HEK293 (cell line): ENCODE data around the gene NFE2L1.

Experiments used
- FEZF1 ChIP-seq: fragments of 450-650 bp; formaldehyde crosslinking; IDR thresholded peaks from 2 replicates; pipeline ENCODE4 v1.5.1; 2016; ENCODE audit warnings: missing biosample characterization, missing genetic modification characterization
- KLF1 ChIP-seq: fragments of 450-650 bp; formaldehyde crosslinking; IDR thresholded peaks from 2 replicates; pipeline ENCODE4 v1.5.1; 2016; ENCODE audit warnings: missing biosample characterization, missing genetic modification characterization
- PRDM1 ChIP-seq: fragments of 450-650 bp; formaldehyde crosslinking; IDR thresholded peaks from 2 replicates; pipeline ENCODE4; 2016; ENCODE audit warnings: missing biosample characterization, missing genetic modification characterization
- RBAK ChIP-seq: fragments of 450-650 bp; formaldehyde crosslinking; IDR thresholded peaks from 2 replicates; pipeline ENCODE4 v1.5.1; 2016; ENCODE audit warnings: missing biosample characterization, missing genetic modification characterization
- YY1 ChIP-seq: fragments of 450-650 bp; formaldehyde crosslinking; IDR thresholded peaks from 2 replicates; pipeline ENCODE4 v1.5.1; 2018; ENCODE audit warnings: missing biosample characterization, missing genetic modification characterization
- ZIC2 ChIP-seq: fragments of 450-650 bp; formaldehyde crosslinking; IDR thresholded peaks from 2 replicates; pipeline ENCODE4 v1.5.1; 2016; ENCODE audit warnings: missing biosample characterization, missing genetic modification characterization
- ZNF138 ChIP-seq: fragments of 450-650 bp; formaldehyde crosslinking; IDR thresholded peaks from 2 replicates; pipeline ENCODE4 v1.5.1; 2016; ENCODE audit warnings: missing biosample characterization, missing genetic modification characterization, borderline replicate concordance
- ZNF140 ChIP-seq: fragments of 450-650 bp; formaldehyde crosslinking; IDR thresholded peaks from 2 replicates; pipeline ENCODE4 v1.5.1; 2016; ENCODE audit warnings: missing biosample characterization, missing genetic modification characterization
- ZNF146 ChIP-seq: fragments of 450-650 bp; formaldehyde crosslinking; IDR thresholded peaks from 2 replicates; pipeline ENCODE4 v1.5.1; 2016; ENCODE audit warnings: missing biosample characterization, missing genetic modification characterization
- ZNF157 ChIP-seq: fragments of 450-650 bp; formaldehyde crosslinking; IDR thresholded peaks from 2 replicates; pipeline ENCODE4 v1.5.1; 2016; ENCODE audit warnings: missing biosample characterization, missing genetic modification characterization
- ZNF169 ChIP-seq: fragments of 450-650 bp; formaldehyde crosslinking; IDR thresholded peaks from 2 replicates; pipeline ENCODE4 v1.5.1; 2016; ENCODE audit warnings: missing biosample characterization, missing genetic modification characterization
- ZNF24 ChIP-seq: fragments of 450-650 bp; formaldehyde crosslinking; IDR thresholded peaks from 2 replicates; pipeline ENCODE4 v1.5.1; 2016; ENCODE audit warnings: missing biosample characterization, missing genetic modification characterization
- ZNF311 ChIP-seq: fragments of 450-650 bp; formaldehyde crosslinking; IDR thresholded peaks from 2 replicates; pipeline ENCODE4 v1.5.1; 2017; ENCODE audit warnings: missing biosample characterization, missing genetic modification characterization, borderline replicate concordance
- ZNF341 ChIP-seq: fragments of 450-650 bp; formaldehyde crosslinking; IDR thresholded peaks from 2 replicates; pipeline ENCODE4; 2016; ENCODE audit warnings: low read depth, missing biosample characterization, missing genetic modification characterization
- ZNF394 ChIP-seq: fragments of 450-650 bp; formaldehyde crosslinking; IDR thresholded peaks from 2 replicates; pipeline ENCODE4 v1.5.1; 2016; ENCODE audit warnings: missing biosample characterization, missing genetic modification characterization, mild to moderate bottlenecking, moderate library complexity, borderline replicate concordance
- ZNF629 ChIP-seq: fragments of 450-650 bp; formaldehyde crosslinking; IDR thresholded peaks from 2 replicates; pipeline ENCODE4 v1.5.1; 2017; ENCODE audit warnings: missing biosample characterization, missing genetic modification characterization
- ZNF658 ChIP-seq: fragments of 450-650 bp; formaldehyde crosslinking; IDR thresholded peaks from 2 replicates; pipeline ENCODE4; 2016; ENCODE audit warnings: missing biosample characterization, missing genetic modification characterization
- ZNF777 ChIP-seq: fragments of 450-650 bp; formaldehyde crosslinking; IDR thresholded peaks from 2 replicates; pipeline ENCODE4 v1.5.1; 2017; ENCODE audit warnings: missing biosample characterization, missing genetic modification characterization, borderline replicate concordance
- TF ChIP-seq, protein P1 (sequence below): fragments of 450-650 bp; formaldehyde crosslinking; IDR thresholded peaks from 2 replicates; pipeline ENCODE4 v1.5.1; 2017; ENCODE audit warnings: missing biosample characterization, missing genetic modification characterization
- TF ChIP-seq, protein P2 (sequence below): fragments of 450-650 bp; formaldehyde crosslinking; IDR thresholded peaks from 2 replicates; pipeline ENCODE4 v1.5.1; 2016; ENCODE audit warnings: missing biosample characterization, missing genetic modification characterization
- TF ChIP-seq, protein P3 (sequence below): fragments of 450-650 bp; formaldehyde crosslinking; IDR thresholded peaks from 2 replicates; pipeline ENCODE4 v1.5.1; 2016; ENCODE audit warnings: missing biosample characterization, missing genetic modification characterization, borderline replicate concordance
- TF ChIP-seq, protein P4 (sequence below): fragments of 450-650 bp; formaldehyde crosslinking; IDR thresholded peaks from 2 replicates; pipeline ENCODE4 v1.5.1; 2016; ENCODE audit warnings: missing biosample characterization, missing genetic modification characterization
- TF ChIP-seq, protein P5 (sequence below): fragments of 450-650 bp; formaldehyde crosslinking; IDR thresholded peaks from 2 replicates; pipeline ENCODE4 v1.5.1; 2016; ENCODE audit warnings: missing biosample characterization, missing genetic modification characterization
- TF ChIP-seq, protein P6 (sequence below): IDR thresholded peaks from 2 replicates; pipeline ENCODE4 v1.6.1; 2011; ENCODE audit warnings: mild to moderate bottlenecking, low read depth, low read length, borderline replicate concordance
- TF ChIP-seq, protein P7 (sequence below): fragments of 450-650 bp; formaldehyde crosslinking; IDR thresholded peaks from 2 replicates; pipeline ENCODE4 v1.5.1; 2016; ENCODE audit warnings: missing biosample characterization, missing genetic modification characterization
- TF ChIP-seq, protein P8 (sequence below): fragments of 450-650 bp; formaldehyde crosslinking; IDR thresholded peaks from 2 replicates; pipeline ENCODE4 v1.5.1; 2017; ENCODE audit warnings: missing biosample characterization, missing genetic modification characterization

NFE2L1 gene

DNA sequence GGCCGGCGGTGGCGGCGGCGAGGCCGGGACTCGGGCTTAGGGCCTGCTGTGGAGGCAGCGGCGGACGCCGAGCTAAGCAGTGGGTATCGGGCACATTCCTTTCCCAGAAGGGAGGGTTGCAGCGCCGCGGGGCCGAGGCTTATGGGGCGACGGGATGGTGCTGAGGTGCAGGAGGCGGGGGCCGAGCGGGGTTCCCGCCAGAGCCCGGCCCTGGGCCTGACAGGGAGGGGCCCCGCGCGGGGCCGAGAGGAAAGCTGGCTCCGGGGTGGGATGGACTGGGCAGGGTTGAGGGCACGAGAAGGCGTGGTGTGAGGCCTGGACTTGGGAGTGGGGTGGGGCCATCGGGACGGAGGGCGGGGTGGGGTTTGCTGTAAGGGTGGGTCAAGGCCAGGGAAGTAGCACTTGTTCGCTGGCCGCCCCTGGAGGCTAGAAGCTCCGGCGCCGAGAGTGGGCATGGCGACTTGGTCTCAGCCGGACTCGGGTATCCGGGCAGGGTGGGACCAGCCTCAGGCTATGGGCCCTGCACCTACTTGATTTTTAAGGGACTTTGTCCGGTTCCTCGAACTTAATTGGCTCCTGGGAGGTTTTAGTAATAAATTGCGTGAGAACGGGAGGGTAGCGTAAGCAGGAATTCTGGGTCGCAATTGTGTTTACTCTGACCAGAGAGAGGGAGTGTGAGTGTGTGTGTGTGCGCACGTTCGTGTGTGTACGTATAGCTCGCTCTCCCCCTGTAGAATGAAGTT lies 396 bp downstream of the NFE2L1 start (continued):
- TF ChIP-seq, protein P1, sequence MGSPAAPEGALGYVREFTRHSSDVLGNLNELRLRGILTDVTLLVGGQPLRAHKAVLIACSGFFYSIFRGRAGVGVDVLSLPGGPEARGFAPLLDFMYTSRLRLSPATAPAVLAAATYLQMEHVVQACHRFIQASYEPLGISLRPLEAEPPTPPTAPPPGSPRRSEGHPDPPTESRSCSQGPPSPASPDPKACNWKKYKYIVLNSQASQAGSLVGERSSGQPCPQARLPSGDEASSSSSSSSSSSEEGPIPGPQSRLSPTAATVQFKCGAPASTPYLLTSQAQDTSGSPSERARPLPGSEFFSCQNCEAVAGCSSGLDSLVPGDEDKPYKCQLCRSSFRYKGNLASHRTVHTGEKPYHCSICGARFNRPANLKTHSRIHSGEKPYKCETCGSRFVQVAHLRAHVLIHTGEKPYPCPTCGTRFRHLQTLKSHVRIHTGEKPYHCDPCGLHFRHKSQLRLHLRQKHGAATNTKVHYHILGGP: peak; percentile 7; the same call in 1 of the 2 replicates
- TF ChIP-seq PRDM1 (tag by site-specific recombination) (no peak), ZNF777 (no peak), FEZF1 (tag by site-specific recombination) (no peak), ZNF140 (tag by site-specific recombination) (no peak), ZNF629 (tag by site-specific recombination) (peak; percentile 35; the same call in 1 of the 2 replicates), ZNF157 (no peak), ZNF169 (tag by site-specific recombination) (no peak), ZNF24 (tag by site-specific recombination) (0 out of 2 replicates have a peak, but pooled peaks have one; percentile 23), ZNF138 (tag by site-specific recombination) (no peak), YY1 (tag by site-specific recombination) (peak; percentile 21; the same call in 1 of the 2 replicates), ZNF658 (no peak), ZNF146 (tag by site-specific recombination) (peak; percentile 50), ZIC2 (no peak), RBAK (tag by site-specific recombination) (no peak), ZNF341 (peak; percentile 95), ZNF311 (no peak), KLF1 (tag by site-specific recombination) (peak; percentile 92), ZNF394 (tag by site-specific recombination) (no peak)
- TF ChIP-seq, protein P2, sequence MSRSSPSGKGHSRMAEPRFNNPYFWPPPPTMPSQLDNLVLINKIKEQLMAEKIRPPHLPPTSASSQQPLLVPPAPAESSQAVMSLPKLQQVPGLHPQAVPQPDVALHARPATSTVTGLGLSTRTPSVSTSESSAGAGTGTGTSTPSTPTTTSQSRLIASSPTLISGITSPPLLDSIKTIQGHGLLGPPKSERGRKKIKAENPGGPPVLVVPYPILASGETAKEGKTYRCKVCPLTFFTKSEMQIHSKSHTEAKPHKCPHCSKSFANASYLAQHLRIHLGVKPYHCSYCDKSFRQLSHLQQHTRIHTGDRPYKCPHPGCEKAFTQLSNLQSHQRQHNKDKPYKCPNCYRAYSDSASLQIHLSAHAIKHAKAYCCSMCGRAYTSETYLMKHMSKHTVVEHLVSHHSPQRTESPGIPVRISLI (tag by site-specific recombination): no peak
- TF ChIP-seq, protein P3, sequence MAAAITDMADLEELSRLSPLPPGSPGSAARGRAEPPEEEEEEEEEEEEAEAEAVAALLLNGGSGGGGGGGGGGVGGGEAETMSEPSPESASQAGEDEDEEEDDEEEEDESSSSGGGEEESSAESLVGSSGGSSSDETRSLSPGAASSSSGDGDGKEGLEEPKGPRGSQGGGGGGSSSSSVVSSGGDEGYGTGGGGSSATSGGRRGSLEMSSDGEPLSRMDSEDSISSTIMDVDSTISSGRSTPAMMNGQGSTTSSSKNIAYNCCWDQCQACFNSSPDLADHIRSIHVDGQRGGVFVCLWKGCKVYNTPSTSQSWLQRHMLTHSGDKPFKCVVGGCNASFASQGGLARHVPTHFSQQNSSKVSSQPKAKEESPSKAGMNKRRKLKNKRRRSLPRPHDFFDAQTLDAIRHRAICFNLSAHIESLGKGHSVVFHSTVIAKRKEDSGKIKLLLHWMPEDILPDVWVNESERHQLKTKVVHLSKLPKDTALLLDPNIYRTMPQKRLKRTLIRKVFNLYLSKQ (tag by site-specific recombination): no peak
- TF ChIP-seq, protein P4, sequence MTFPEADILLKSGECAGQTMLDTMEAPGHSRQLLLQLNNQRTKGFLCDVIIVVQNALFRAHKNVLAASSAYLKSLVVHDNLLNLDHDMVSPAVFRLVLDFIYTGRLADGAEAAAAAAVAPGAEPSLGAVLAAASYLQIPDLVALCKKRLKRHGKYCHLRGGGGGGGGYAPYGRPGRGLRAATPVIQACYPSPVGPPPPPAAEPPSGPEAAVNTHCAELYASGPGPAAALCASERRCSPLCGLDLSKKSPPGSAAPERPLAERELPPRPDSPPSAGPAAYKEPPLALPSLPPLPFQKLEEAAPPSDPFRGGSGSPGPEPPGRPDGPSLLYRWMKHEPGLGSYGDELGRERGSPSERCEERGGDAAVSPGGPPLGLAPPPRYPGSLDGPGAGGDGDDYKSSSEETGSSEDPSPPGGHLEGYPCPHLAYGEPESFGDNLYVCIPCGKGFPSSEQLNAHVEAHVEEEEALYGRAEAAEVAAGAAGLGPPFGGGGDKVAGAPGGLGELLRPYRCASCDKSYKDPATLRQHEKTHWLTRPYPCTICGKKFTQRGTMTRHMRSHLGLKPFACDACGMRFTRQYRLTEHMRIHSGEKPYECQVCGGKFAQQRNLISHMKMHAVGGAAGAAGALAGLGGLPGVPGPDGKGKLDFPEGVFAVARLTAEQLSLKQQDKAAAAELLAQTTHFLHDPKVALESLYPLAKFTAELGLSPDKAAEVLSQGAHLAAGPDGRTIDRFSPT (tag by site-specific recombination): peak; percentile 75; the same call in 1 of the 2 replicates
- TF ChIP-seq, protein P5, sequence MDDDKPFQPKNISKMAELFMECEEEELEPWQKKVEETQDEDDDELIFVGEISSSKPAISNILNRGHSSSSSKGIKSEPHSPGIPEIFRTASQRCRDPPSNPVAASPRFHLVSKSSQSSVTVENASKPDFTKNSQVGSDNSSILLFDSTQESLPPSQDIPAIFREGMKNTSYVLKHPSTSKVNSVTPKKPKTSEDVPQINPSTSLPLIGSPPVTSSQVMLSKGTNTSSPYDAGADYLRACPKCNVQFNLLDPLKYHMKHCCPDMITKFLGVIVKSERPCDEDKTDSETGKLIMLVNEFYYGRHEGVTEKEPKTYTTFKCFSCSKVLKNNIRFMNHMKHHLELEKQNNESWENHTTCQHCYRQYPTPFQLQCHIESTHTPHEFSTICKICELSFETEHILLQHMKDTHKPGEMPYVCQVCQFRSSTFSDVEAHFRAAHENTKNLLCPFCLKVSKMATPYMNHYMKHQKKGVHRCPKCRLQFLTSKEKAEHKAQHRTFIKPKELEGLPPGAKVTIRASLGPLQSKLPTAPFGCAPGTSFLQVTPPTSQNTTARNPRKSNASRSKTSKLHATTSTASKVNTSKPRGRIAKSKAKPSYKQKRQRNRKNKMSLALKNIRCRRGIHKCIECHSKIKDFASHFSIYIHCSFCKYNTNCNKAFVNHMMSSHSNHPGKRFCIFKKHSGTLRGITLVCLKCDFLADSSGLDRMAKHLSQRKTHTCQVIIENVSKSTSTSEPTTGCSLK (tag by site-specific recombination): no peak
- TF ChIP-seq, protein P6, sequence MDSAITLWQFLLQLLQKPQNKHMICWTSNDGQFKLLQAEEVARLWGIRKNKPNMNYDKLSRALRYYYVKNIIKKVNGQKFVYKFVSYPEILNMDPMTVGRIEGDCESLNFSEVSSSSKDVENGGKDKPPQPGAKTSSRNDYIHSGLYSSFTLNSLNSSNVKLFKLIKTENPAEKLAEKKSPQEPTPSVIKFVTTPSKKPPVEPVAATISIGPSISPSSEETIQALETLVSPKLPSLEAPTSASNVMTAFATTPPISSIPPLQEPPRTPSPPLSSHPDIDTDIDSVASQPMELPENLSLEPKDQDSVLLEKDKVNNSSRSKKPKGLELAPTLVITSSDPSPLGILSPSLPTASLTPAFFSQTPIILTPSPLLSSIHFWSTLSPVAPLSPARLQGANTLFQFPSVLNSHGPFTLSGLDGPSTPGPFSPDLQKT: no peak; the same call in 1 of the 2 replicates
- TF ChIP-seq, protein P7, sequence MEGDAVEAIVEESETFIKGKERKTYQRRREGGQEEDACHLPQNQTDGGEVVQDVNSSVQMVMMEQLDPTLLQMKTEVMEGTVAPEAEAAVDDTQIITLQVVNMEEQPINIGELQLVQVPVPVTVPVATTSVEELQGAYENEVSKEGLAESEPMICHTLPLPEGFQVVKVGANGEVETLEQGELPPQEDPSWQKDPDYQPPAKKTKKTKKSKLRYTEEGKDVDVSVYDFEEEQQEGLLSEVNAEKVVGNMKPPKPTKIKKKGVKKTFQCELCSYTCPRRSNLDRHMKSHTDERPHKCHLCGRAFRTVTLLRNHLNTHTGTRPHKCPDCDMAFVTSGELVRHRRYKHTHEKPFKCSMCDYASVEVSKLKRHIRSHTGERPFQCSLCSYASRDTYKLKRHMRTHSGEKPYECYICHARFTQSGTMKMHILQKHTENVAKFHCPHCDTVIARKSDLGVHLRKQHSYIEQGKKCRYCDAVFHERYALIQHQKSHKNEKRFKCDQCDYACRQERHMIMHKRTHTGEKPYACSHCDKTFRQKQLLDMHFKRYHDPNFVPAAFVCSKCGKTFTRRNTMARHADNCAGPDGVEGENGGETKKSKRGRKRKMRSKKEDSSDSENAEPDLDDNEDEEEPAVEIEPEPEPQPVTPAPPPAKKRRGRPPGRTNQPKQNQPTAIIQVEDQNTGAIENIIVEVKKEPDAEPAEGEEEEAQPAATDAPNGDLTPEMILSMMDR (tag by site-specific recombination): no peak
- TF ChIP-seq, protein P8, sequence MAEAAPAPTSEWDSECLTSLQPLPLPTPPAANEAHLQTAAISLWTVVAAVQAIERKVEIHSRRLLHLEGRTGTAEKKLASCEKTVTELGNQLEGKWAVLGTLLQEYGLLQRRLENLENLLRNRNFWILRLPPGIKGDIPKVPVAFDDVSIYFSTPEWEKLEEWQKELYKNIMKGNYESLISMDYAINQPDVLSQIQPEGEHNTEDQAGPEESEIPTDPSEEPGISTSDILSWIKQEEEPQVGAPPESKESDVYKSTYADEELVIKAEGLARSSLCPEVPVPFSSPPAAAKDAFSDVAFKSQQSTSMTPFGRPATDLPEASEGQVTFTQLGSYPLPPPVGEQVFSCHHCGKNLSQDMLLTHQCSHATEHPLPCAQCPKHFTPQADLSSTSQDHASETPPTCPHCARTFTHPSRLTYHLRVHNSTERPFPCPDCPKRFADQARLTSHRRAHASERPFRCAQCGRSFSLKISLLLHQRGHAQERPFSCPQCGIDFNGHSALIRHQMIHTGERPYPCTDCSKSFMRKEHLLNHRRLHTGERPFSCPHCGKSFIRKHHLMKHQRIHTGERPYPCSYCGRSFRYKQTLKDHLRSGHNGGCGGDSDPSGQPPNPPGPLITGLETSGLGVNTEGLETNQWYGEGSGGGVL (tag by site-specific recombination): peak; percentile 88
